MCF 10A (cell line): Measurements from ENCODE around the gene FAM118A. TPM values are rescaled to one million over a fixed set of nuclear protein-coding genes. Genes with fewer than 3 reads are reported as not detected.

Experiments used
- BruUV-seq: library from RNA; stranded (reverse); fragments of 400-500 nt; replicated peaks from 2 replicates; lab custom pipeline; 2021; lab: Mats Ljungman, UMichigan
- CTCF ChIA-PET: fragments of 300-600 bp; sonication (Branson Sonifier 250); formaldehyde crosslinking; extraction: SDS; loops from one replicate; lab custom pipeline; 2021; ENCODE audit warnings: antibody characterized with exemption, inconsistent platforms; lab: Yijun Ruan, JAX
- POLR2A ChIA-PET: fragments of 300-600, 350-650 bp; sonication (Branson Sonifier 250); formaldehyde crosslinking; extraction: SDS; loops from one replicate; lab custom pipeline; 2020; ENCODE audit warnings: antibody characterized with exemption, inconsistent platforms; lab: Yijun Ruan, JAX
- DNase-seq: peaks from one replicate; pipeline ENCODE4 v3.0.0-alpha.2; 2018; ENCODE audit not compliant: unreplicated experiment
- H3K27ac Mint-ChIP-seq: one replicate; pipeline ENCODE4 v1.8.0; 2022; ENCODE audit warnings: mild to moderate bottlenecking, low read depth, mixed read lengths; ENCODE audit not compliant: unreplicated experiment
- H3K27me3 Mint-ChIP-seq: one replicate; pipeline ENCODE4 v1.8.0; 2022; ENCODE audit warnings: mixed read lengths; ENCODE audit not compliant: insufficient read depth, unreplicated experiment
- H3K36me3 Mint-ChIP-seq: one replicate; pipeline ENCODE4 v1.8.0; 2022; ENCODE audit warnings: mild to moderate bottlenecking, moderate library complexity, mixed read lengths; ENCODE audit not compliant: insufficient read depth, unreplicated experiment
- H3K4me1 Mint-ChIP-seq: one replicate; pipeline ENCODE4 v1.8.0; 2022; ENCODE audit warnings: mixed read lengths; ENCODE audit not compliant: insufficient read depth, unreplicated experiment
- H3K4me3 Mint-ChIP-seq: one replicate; pipeline ENCODE4 v1.8.0; 2022; ENCODE audit warnings: mild to moderate bottlenecking, moderate library complexity, mixed read lengths; ENCODE audit not compliant: unreplicated experiment
- H3K9me3 Mint-ChIP-seq: one replicate; pipeline ENCODE4 v1.8.0; 2022; ENCODE audit warnings: mixed read lengths; ENCODE audit not compliant: unreplicated experiment
- CTCF ChIP-seq: fragments of 200-600 bp; IDR thresholded peaks from one replicate; pipeline ENCODE4 v1.8.0; 2022; ENCODE audit warnings: antibody characterized with exemption, mild to moderate bottlenecking; ENCODE audit not compliant: unreplicated experiment
- intact Hi-C: fragments of 100-400 bp; cut with micrococcal nuclease; formaldehyde crosslinking; loops from 2 replicates; pipeline ENCODE4 v1.14.1; 2022
- total RNA-seq: library from RNA; stranded (reverse); gene quantifications from 2 replicates; pipeline ENCODE4 v1.2.3, GENCODE V29; 2022

The FAM118A gene
- total RNA-seq, 1 experiment from 2014 or later, result 16.7 TPM

- no peak for TF ChIP-seq CTCF
- intact Hi-C loops, result loop anchor here (10.0 kb wide), 1 partner anchor 294 kb away; no protein-coding TSS in a partner anchor
- BruUV-seq, result no TSS peak
- ChIA-PET POLR2A (interaction anchor here (0.6 to 1.2 kb wide), 3 partner anchors 22 to 103 kb away, joined by 3 read pairs; no protein-coding TSS in a partner anchor), CTCF (interaction anchor here (0.6 to 1.2 kb wide), 12 partner anchors 9 to 1962 kb away, joined by 3 to 10 read pairs (median 3); partner anchors contain the start of gene ATXN10)
- H3K36me3 Mint-ChIP-seq, result no peaks in the 10 kb centered on the region
- H3K4me3 Mint-ChIP-seq, result peak overlapping the region; percentile 74
- no peaks in the 10 kb centered on the region for H3K27me3 Mint-ChIP-seq
- H3K4me1 Mint-ChIP-seq, result peaks cover 8% of the 10 kb centered on the region
- no peak for DNase-seq
- no peaks in the 10 kb centered on the region for H3K9me3 Mint-ChIP-seq
- H3K27ac Mint-ChIP-seq, result no peak overlapping the region
These were observed 41.4 kb upstream of the FAM118A start for GRCh38 chr22:45268167-45268957.

- intact Hi-C loops, result loop anchor here (1.0 to 10.0 kb wide), 3 partner anchors 166 to 294 kb away; no protein-coding TSS in a partner anchor
- ChIA-PET CTCF (interaction anchor here (0.6 to 1.2 kb wide), 14 partner anchors 8 to 309 kb away, joined by 3 to 10 read pairs (median 3); no protein-coding TSS in a partner anchor), POLR2A (no interaction called here)
- Mint-ChIP-seq H3K4me3 (peak overlapping the region; percentile 74), H3K9me3 (no peaks in the 10 kb centered on the region), H3K36me3 (no peaks in the 10 kb centered on the region), H3K27ac (no peak overlapping the region), H3K27me3 (no peaks in the 10 kb centered on the region), H3K4me1 (no peaks in the 10 kb centered on the region)
- no TSS peak for BruUV-seq
- peak; percentile 98 for TF ChIP-seq CTCF
- peak; percentile 67 for DNase-seq
These were observed 40.5 kb upstream of the FAM118A start for GRCh38 chr22:45268958-45269844.

GRCh38 chr22:45270095-45271020, 39.4 kb upstream of the FAM118A start:
- no peaks in the 10 kb centered on the region for H3K4me1 Mint-ChIP-seq
- H3K27me3 Mint-ChIP-seq, result no peaks in the 10 kb centered on the region
- DNase-seq, result no peak
- TF ChIP-seq CTCF, result no peak
- no peaks in the 10 kb centered on the region for H3K9me3 Mint-ChIP-seq
- H3K36me3 Mint-ChIP-seq, result no peaks in the 10 kb centered on the region
- no TSS peak for BruUV-seq
- CTCF ChIA-PET, result interaction anchor here (0.6 to 1.9 kb wide), 10 partner anchors 13 to 296 kb away, joined by 3 to 8 read pairs (median 3); no protein-coding TSS in a partner anchor
- POLR2A ChIA-PET, result no interaction called here
- peak overlapping the region; percentile 74 for H3K4me3 Mint-ChIP-seq
- H3K27ac Mint-ChIP-seq, result no peak overlapping the region
- intact Hi-C loops, result no loop called here
